ENCODE results near the gene TMEM132E.

The TMEM132E gene

DNA sequence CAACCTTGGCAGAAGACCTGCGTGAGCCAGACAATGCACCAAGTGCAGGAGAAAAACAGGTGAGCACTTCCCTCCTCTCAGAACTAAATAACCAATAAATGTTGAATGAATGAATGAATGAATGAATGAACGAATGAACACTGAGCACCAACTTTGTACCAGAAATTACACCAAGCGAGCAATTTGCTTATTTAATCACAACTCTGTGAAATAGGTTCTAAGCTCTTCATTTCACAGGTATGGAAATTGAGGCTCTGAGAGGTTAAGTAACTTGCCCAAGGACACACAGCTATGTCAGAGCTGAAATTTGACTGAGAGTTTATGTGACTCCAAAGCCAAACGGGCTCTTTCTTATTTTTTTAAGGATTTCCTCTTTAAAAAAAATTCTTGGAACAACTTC lies 38.0 kb downstream of the TMEM132E start:
- Histone ChIP-seq H3K4me1 (ENCODE audit: insufficient read depth, low read length) (no peaks in the 10 kb centered on the region), H3K9ac (ENCODE audit: low read depth, low read length) (no peak overlapping the region), H3K9me3 (ENCODE audit: insufficient read depth, low read length, severe bottlenecking) (no peaks in the 10 kb centered on the region), H3K4me2 (ENCODE audit: insufficient read depth, low read length) (no peak overlapping the region), H2AFZ (ENCODE audit: low read depth, low read length) (no peak overlapping the region), H3K27ac (ENCODE audit: low read length) (no peak overlapping the region), H4K20me1 (ENCODE audit: insufficient read depth, low read length) (no peaks in the 10 kb centered on the region; the same call in 1 of the 2 replicates), H3K79me2 (ENCODE audit: insufficient read depth, low read length) (no peaks in the 10 kb centered on the region), H3K27me3 (ENCODE audit: insufficient read depth, low read length, poor library complexity) (peaks cover 22% of the 10 kb centered on the region), H3K36me3 (ENCODE audit: insufficient read depth, low read length) (no peaks in the 10 kb centered on the region), H3K4me3 (ENCODE audit: low read depth in 1 of 2, low read length in 2 of 2) (no peak overlapping the region)
- no peak for ATAC-seq (ENCODE audit: insufficient read depth, low read depth)
- DNase-seq: no peak
- TF ChIP-seq, protein P1, sequence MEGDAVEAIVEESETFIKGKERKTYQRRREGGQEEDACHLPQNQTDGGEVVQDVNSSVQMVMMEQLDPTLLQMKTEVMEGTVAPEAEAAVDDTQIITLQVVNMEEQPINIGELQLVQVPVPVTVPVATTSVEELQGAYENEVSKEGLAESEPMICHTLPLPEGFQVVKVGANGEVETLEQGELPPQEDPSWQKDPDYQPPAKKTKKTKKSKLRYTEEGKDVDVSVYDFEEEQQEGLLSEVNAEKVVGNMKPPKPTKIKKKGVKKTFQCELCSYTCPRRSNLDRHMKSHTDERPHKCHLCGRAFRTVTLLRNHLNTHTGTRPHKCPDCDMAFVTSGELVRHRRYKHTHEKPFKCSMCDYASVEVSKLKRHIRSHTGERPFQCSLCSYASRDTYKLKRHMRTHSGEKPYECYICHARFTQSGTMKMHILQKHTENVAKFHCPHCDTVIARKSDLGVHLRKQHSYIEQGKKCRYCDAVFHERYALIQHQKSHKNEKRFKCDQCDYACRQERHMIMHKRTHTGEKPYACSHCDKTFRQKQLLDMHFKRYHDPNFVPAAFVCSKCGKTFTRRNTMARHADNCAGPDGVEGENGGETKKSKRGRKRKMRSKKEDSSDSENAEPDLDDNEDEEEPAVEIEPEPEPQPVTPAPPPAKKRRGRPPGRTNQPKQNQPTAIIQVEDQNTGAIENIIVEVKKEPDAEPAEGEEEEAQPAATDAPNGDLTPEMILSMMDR (IDR thresholded peaks at IDR 0.05; ENCODE audit: borderline replicate concordance, extremely low read depth, low read length, poor library complexity, severe bottlenecking): no peak
- no peak for TF ChIP-seq EZH2 (IDR thresholded peaks at IDR 0.05; ENCODE audit: borderline replicate concordance, low read depth, low read length, severe bottlenecking)

DNA sequence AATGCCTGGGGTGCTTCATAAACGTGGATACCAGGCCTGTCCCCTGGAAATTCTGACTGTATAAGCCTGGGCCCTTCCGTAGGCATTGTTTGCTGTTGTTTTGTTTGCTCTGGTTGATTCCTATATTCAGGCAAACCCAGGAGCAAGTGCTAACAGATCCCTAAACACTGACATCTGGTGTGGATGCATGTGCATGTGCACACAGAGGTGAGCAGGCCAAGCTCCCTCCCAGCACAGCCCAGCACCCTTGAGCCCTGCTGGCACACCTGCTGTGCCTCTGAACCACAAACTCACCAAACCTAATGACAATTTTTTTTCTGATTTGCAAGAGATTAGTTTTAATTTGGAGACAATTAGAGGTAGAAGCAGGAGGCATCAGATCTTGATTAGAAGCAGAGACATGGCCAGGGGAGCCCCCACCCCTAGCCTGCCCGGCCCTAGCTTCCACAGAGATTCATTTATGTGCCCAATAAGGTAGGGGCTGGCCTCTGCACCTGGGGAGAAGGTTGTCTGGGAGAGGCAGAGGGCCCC lies 40.4 kb downstream of the TMEM132E start:
- Histone ChIP-seq H3K9me3 (ENCODE audit: insufficient read depth, low read length, severe bottlenecking) (no peaks in the 10 kb centered on the region), H3K27me3 (ENCODE audit: insufficient read depth, low read length, poor library complexity) (peaks cover 15% of the 10 kb centered on the region), H3K4me3 (ENCODE audit: low read depth in 1 of 2, low read length in 2 of 2) (no peak overlapping the region), H3K36me3 (ENCODE audit: insufficient read depth, low read length) (no peaks in the 10 kb centered on the region), H3K4me1 (ENCODE audit: insufficient read depth, low read length) (no peaks in the 10 kb centered on the region), H2AFZ (ENCODE audit: low read depth, low read length) (no peak overlapping the region), H4K20me1 (ENCODE audit: insufficient read depth, low read length) (no peaks in the 10 kb centered on the region; the same call in 1 of the 2 replicates), H3K9ac (ENCODE audit: low read depth, low read length) (no peak overlapping the region), H3K79me2 (ENCODE audit: insufficient read depth, low read length) (no peaks in the 10 kb centered on the region), H3K27ac (ENCODE audit: low read length) (no peak overlapping the region), H3K4me2 (ENCODE audit: insufficient read depth, low read length) (no peak overlapping the region)
- TF ChIP-seq, protein P1 (IDR thresholded peaks at IDR 0.05; ENCODE audit: borderline replicate concordance, extremely low read depth, low read length, poor library complexity, severe bottlenecking): no peak
- TF ChIP-seq EZH2 (IDR thresholded peaks at IDR 0.05; ENCODE audit: borderline replicate concordance, low read depth, low read length, severe bottlenecking): no peak
- no peak for ATAC-seq (ENCODE audit: insufficient read depth, low read depth)
- DNase-seq: no peak

DNA sequence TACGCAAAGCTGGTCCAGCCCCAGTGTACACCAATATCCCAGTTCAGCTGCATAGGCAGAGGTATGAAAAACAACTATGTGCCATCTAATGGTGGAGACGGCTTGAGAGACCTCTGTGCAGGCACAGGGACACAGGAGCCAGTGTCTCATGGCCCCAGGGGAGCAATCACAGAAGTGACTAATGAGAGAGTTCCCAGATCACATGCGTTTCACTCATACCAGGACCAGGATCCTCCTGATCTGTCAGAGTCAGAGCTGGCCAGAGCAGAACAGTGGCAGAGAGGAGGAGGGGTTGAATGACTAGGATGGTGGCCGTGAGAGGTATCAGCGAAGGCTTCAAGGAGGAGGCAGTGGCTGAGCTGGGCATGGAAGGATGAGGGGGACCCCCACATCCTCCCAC lies 41.1 kb downstream of the TMEM132E start:
- DNase-seq (no peak), ATAC-seq (ENCODE audit: insufficient read depth, low read depth) (no peak)
- H4K20me1 ChIP-seq (ENCODE audit: insufficient read depth, low read length): no peaks in the 10 kb centered on the region; the same call in 1 of the 2 replicates
- H2AFZ ChIP-seq (ENCODE audit: low read depth, low read length): no peak overlapping the region
- no peaks in the 10 kb centered on the region for H3K79me2 ChIP-seq (ENCODE audit: insufficient read depth, low read length)
- no peak overlapping the region for H3K27ac ChIP-seq (ENCODE audit: low read length)
- no peak overlapping the region for H3K9ac ChIP-seq (ENCODE audit: low read depth, low read length)
- no peaks in the 10 kb centered on the region for H3K36me3 ChIP-seq (ENCODE audit: insufficient read depth, low read length)
- peaks cover 10% of the 10 kb centered on the region for H3K27me3 ChIP-seq (ENCODE audit: insufficient read depth, low read length, poor library complexity)
- H3K9me3 ChIP-seq (ENCODE audit: insufficient read depth, low read length, severe bottlenecking): no peaks in the 10 kb centered on the region
- H3K4me2 ChIP-seq (ENCODE audit: insufficient read depth, low read length): no peak overlapping the region
- no peaks in the 10 kb centered on the region for H3K4me1 ChIP-seq (ENCODE audit: insufficient read depth, low read length)
- no peak for TF ChIP-seq EZH2 (IDR thresholded peaks at IDR 0.05; ENCODE audit: borderline replicate concordance, low read depth, low read length, severe bottlenecking)
- TF ChIP-seq, protein P1 (IDR thresholded peaks at IDR 0.05; ENCODE audit: borderline replicate concordance, extremely low read depth, low read length, poor library complexity, severe bottlenecking): no peak
- no peak overlapping the region for H3K4me3 ChIP-seq (ENCODE audit: low read depth in 1 of 2, low read length in 2 of 2)
